Suprapubic skin (tissue), 4 donors: ENCODE data around the gene PANK4. TPM values are rescaled to one million over a fixed set of nuclear protein-coding genes. Genes with fewer than 3 reads are reported as not detected.

Source experiments
- DNase-seq, 2 donors: peaks; one replicate each; pipeline ENCODE4 v3.0.0-alpha.2; 2019; ENCODE audit warnings: low spot score in 2 of 2
- H3K27ac ChIP-seq: fragments of 200-600 bp; sonication (generic); one replicate; pipeline ENCODE4 v1.5.1; 2019
- H3K27me3 ChIP-seq: fragments of 200-600 bp; sonication (generic); one replicate; pipeline ENCODE4 v1.5.1; 2019
- H3K36me3 ChIP-seq: fragments of 200-600 bp; sonication (generic); one replicate; pipeline ENCODE4 v1.5.1; 2019
- H3K4me1 ChIP-seq: fragments of 200-600 bp; sonication (generic); one replicate; pipeline ENCODE4 v1.5.1; 2019
- H3K4me3 ChIP-seq: fragments of 200-600 bp; sonication (generic); one replicate; pipeline ENCODE4 v1.5.1; 2019; ENCODE audit warnings: mild to moderate bottlenecking
- H3K9me3 ChIP-seq: fragments of 200-600 bp; sonication (generic); one replicate; pipeline ENCODE4 v1.5.1; 2019
- CTCF ChIP-seq, 2 donors: fragments of 200-600 bp in 1 of 2; fragments of 450-650 bp in 1 of 2; sonication (generic) in 1 of 2; IDR thresholded peaks; one replicate each; pipeline ENCODE4 v1.5.1; 2016 to 2019; ENCODE audit warnings: antibody characterized with exemption in 2 of 2, mild to moderate bottlenecking in 1 of 2, moderate library complexity in 1 of 2
- EP300 ChIP-seq: sonication (generic); formaldehyde crosslinking; IDR thresholded peaks from one replicate; pipeline ENCODE4 v1.6.1; 2017; ENCODE audit warnings: antibody characterized with exemption
- POLR2A ChIP-seq, 2 donors: fragments of 450-650 bp; IDR thresholded peaks; one replicate each; pipeline ENCODE4 v1.6.1; 2017; ENCODE audit warnings: antibody characterized with exemption in 2 of 2, mild to moderate bottlenecking in 2 of 2, moderate library complexity in 2 of 2
- POLR2AphosphoS5 ChIP-seq, 3 donors: sonication (generic); formaldehyde crosslinking; IDR thresholded peaks; one replicate each; pipeline ENCODE4 v1.6.1; 2017; ENCODE audit warnings: antibody characterized with exemption in 3 of 3
- WGBS: methylation state at CpG from one replicate; pipeline ENCODE4 v1.1.5; 2018; 5-methylcytosine and 5-hydroxymethylcytosine counted together
- total RNA-seq, 4 donors: library from RNA; depleted of rRNA; stranded (reverse); fragments of >200 nt; gene quantifications; one replicate each; pipeline ENCODE4 v1.1.0, GENCODE V29; 2016

PANK4 gene
- total RNA-seq, 4 donors from 2014 or later, result 17.7 to 36.0 (median 29.7) TPM

GRCh38 chr1:2510366-2511155, 15.8 kb downstream of the PANK4 start:
- H3K27ac ChIP-seq, result no peak overlapping the region
- H3K27me3 ChIP-seq, result no peaks in the 10 kb centered on the region
- TF ChIP-seq POLR2AphosphoS5 (IDR thresholded peaks at IDR 0.05), result no peak
- no peak for TF ChIP-seq POLR2A (IDR thresholded peaks at IDR 0.05)
- TF ChIP-seq CTCF (IDR thresholded peaks at IDR 0.05), result no peak
- TF ChIP-seq EP300, result no peak
- no peak overlapping the region for H3K4me3 ChIP-seq
- no peak for DNase-seq
- H3K9me3 ChIP-seq, result no peaks in the 10 kb centered on the region
- H3K36me3 ChIP-seq, result peaks cover 81% of the 10 kb centered on the region
- WGBS, result 94% methylated on average over 22 of the region's 27 CpGs
- H3K4me1 ChIP-seq, result peaks cover 10% of the 10 kb centered on the region

- Histone ChIP-seq H3K36me3 (peaks cover 71% of the 10 kb centered on the region), H3K27ac (no peak overlapping the region), H3K4me1 (peaks cover 15% of the 10 kb centered on the region), H3K9me3 (no peaks in the 10 kb centered on the region), H3K27me3 (peaks cover 5% of the 10 kb centered on the region), H3K4me3 (no peak overlapping the region)
- no peak for DNase-seq
- TF ChIP-seq EP300 (no peak), CTCF (IDR thresholded peaks at IDR 0.05) (no peak), POLR2AphosphoS5 (IDR thresholded peaks at IDR 0.05) (no peak), POLR2A (IDR thresholded peaks at IDR 0.05) (no peak)
- WGBS, result 87% methylated on average over 4 of the region's 11 CpGs
These were observed 16.8 kb downstream of the PANK4 start for GRCh38 chr1:2509589-2509988.

DNA sequence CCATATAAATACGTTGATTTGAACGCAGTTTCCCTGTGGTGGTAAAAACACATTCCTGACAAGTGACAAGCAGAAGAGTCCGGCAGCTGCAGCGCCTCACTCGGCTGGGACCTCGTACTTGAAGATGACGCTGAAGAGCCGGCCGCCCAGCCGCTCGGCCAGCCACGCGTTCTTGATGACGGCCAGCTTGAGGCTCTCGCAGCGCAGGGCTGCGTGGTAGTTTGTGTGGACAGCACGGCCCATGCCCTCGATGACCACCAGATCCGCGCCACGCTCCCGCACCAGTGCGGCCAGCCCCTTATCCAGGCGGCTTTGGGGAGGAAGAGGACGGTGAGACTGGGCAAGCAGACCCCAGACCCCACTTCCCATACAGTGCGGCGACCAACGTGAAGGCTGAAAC, 17.6 kb downstream of the PANK4 start:
- DNase-seq, result no peak
- peaks cover 15% of the 10 kb centered on the region for H3K4me1 ChIP-seq
- H3K9me3 ChIP-seq, result no peaks in the 10 kb centered on the region
- H3K27ac ChIP-seq, result no peak overlapping the region
- TF ChIP-seq POLR2A (IDR thresholded peaks at IDR 0.05) (no peak), EP300 (no peak)
- no peak overlapping the region for H3K4me3 ChIP-seq
- H3K27me3 ChIP-seq, result peaks cover 13% of the 10 kb centered on the region
- peaks cover 63% of the 10 kb centered on the region for H3K36me3 ChIP-seq
- 99% methylated on average over 20 of the region's 29 CpGs for WGBS

- Histone ChIP-seq H3K4me1 (peaks cover 18% of the 10 kb centered on the region), H3K36me3 (peaks cover 57% of the 10 kb centered on the region), H3K9me3 (no peaks in the 10 kb centered on the region), H3K4me3 (no peak overlapping the region), H3K27ac (no peak overlapping the region), H3K27me3 (peaks cover 17% of the 10 kb centered on the region)
- 88% methylated on average over 11 of the region's 24 CpGs for WGBS
- no peak for TF ChIP-seq CTCF (IDR thresholded peaks at IDR 0.05)
- no peak for TF ChIP-seq POLR2AphosphoS5 (IDR thresholded peaks at IDR 0.05)
- no peak for DNase-seq
These were observed 18.2 kb downstream of the PANK4 start for GRCh38 chr1:2508180-2508579.

- Histone ChIP-seq H3K4me3 (no peak overlapping the region), H3K9me3 (no peaks in the 10 kb centered on the region), H3K27me3 (peaks cover 20% of the 10 kb centered on the region), H3K4me1 (peaks cover 18% of the 10 kb centered on the region), H3K27ac (no peak overlapping the region), H3K36me3 (peaks cover 53% of the 10 kb centered on the region)
- WGBS, result no CpG with 5 or more reads among the region's 6 CpGs
- TF ChIP-seq EP300 (no peak), CTCF (IDR thresholded peaks at IDR 0.05) (no peak), POLR2A (IDR thresholded peaks at IDR 0.05) (no peak), POLR2AphosphoS5 (IDR thresholded peaks at IDR 0.05) (no peak)
- no peak for DNase-seq
These were observed 18.6 kb downstream of the PANK4 start for GRCh38 chr1:2507744-2508155.
